Naive thymus-derived CD8-positive, alpha-beta T cell (primary cell): ENCODE data around the gene TAF8. TPM values are rescaled to one million over a fixed set of nuclear protein-coding genes. Genes with fewer than 3 reads are reported as not detected.
A peak's percentile ranks its signal among the peaks of the same experiment; 100 is the strongest.

Source experiments
- ATAC-seq, 2 donors: fragments of 150-1000 bp; cut with Tn5 transposase in 1 of 2; sonication (Bioruptor Pico), chemical (Tn5 transposase) in 1 of 2; 1 replicate in 1 of 2; 2 replicates in 1 of 2; pipeline ENCODE4 v1.10.0; 2021; ENCODE audit warnings: mild to moderate bottlenecking in 2 of 2, moderate library complexity in 2 of 2
- POLR2A ChIA-PET: fragments of 350-600 bp; sonication (Branson Sonifier 250); formaldehyde crosslinking; loops from one replicate; lab custom pipeline; 2021; ENCODE audit warnings: antibody characterized with exemption; lab: Charles Lee
- DNase-seq, 10 donors: peaks; one replicate each; pipeline versions ENCODE4 v3.0.0 to v3.0.0-alpha.2; 2020 to 2022
- H3K27ac Mint-ChIP-seq, 10 donors: one replicate each; pipeline ENCODE4 v1.8.0; 2020 to 2022; ENCODE audit warnings: mild to moderate bottlenecking in 10 of 10, mixed read lengths in 10 of 10, moderate library complexity in 4 of 10, inconsistent platforms in 1 of 10
- H3K27me3 Mint-ChIP-seq, 5 donors: one replicate each; pipeline ENCODE4 v1.8.0; 2021 to 2022; ENCODE audit warnings: mixed read lengths in 5 of 5
- H3K36me3 Mint-ChIP-seq, 3 donors: one replicate each; pipeline ENCODE4 v1.8.0; 2020 to 2022; ENCODE audit warnings: mixed read lengths in 3 of 3, mild to moderate bottlenecking in 2 of 3, inconsistent platforms in 1 of 3
- H3K4me1 Mint-ChIP-seq, 4 donors: one replicate each; pipeline ENCODE4 v1.8.0; 2021 to 2022; ENCODE audit warnings: mixed read lengths in 4 of 4
- H3K4me3 Mint-ChIP-seq, 10 donors: one replicate each; pipeline ENCODE4 v1.8.0; 2020 to 2022; ENCODE audit warnings: mild to moderate bottlenecking in 10 of 10, mixed read lengths in 10 of 10, moderate library complexity in 6 of 10, inconsistent platforms in 1 of 10
- H3K9me3 Mint-ChIP-seq, 9 donors: one replicate each; pipeline ENCODE4 v1.8.0; 2020 to 2022; ENCODE audit warnings: mixed read lengths in 9 of 9, mild to moderate bottlenecking in 3 of 9, inconsistent platforms in 1 of 9, moderate library complexity in 1 of 9
- polyA plus RNA-seq, 3 donors: library from polyadenylated mRNA; unstranded; fragments of 300-500 nt; fragmentation: Illumina TruSeq; gene quantifications; one replicate each; pipeline ENCODE4 v1.2.3, GENCODE V29; 2021
- total RNA-seq, 8 experiments: library from RNA in 2 of 8; stranded (reverse) in 2 of 8; gene quantifications; one replicate each; pipeline ENCODE4 v1.2.3 and lab custom pipeline; 2021 to 2026

Gene TAF8
- total and polyA plus RNA-seq, 5 experiments from 2014 or later, result 24.4 to 73.8 (median 36.8) TPM

GRCh38 chr6:42120895-42121865, 70.9 kb downstream of the TAF8 start:
- Mint-ChIP-seq H3K9me3 (no peaks in the 10 kb centered on the region), H3K27ac (peak overlapping the region in 1 of 10 donors; percentile 15), H3K4me1 (peaks cover 0 to 3% (median 0%) of the 10 kb centered on the region in 4 donors), H3K27me3 (peaks cover 5 to 9% (median 8%) of the 10 kb centered on the region in 5 donors), H3K4me3 (no peak overlapping the region), H3K36me3 (no peaks in the 10 kb centered on the region)
- no peak for DNase-seq
- no peak for ATAC-seq
- POLR2A ChIA-PET, result no interaction called here

- ATAC-seq, result no peak
- DNase-seq, result no peak
- Mint-ChIP-seq H3K27me3 (no peaks in the 10 kb centered on the region), H3K27ac (peak overlapping the region in 1 of 10 donors; percentile 92), H3K4me3 (no peak overlapping the region), H3K36me3 (no peaks in the 10 kb centered on the region), H3K4me1 (peaks cover 0 to 2% (median 0%) of the 10 kb centered on the region in 4 donors), H3K9me3 (no peaks in the 10 kb centered on the region)
- POLR2A ChIA-PET, result no interaction called here
Observed at GRCh38 chr6:42123379-42124103, 73.2 kb downstream of the TAF8 start.

- H3K4me3 Mint-ChIP-seq, result no peak overlapping the region
- POLR2A ChIA-PET, result no interaction called here
- H3K36me3 Mint-ChIP-seq, result no peaks in the 10 kb centered on the region
Observed at GRCh38 chr6:42124223-42124836, 74.0 kb downstream of the TAF8 start.

GRCh38 chr6:42125231-42125630, 74.9 kb downstream of the TAF8 start:
- H3K9me3 Mint-ChIP-seq, result no peaks in the 10 kb centered on the region
- POLR2A ChIA-PET, result no interaction called here

More at GRCh38 chr6:42124223-42124836, 74.0 kb downstream of the TAF8 start:
- Mint-ChIP-seq H3K27me3 (no peaks in the 10 kb centered on the region), H3K27ac (no peak overlapping the region), H3K9me3 (no peaks in the 10 kb centered on the region), H3K4me1 (peaks cover 0 to 2% (median 0%) of the 10 kb centered on the region in 4 donors)
- DNase-seq, result no peak
- no peak for ATAC-seq

GRCh38 chr6:42125663-42126062, 75.3 kb downstream of the TAF8 start:
- H3K4me3 Mint-ChIP-seq, result no peak overlapping the region
- POLR2A ChIA-PET, result no interaction called here
- H3K27ac Mint-ChIP-seq, result no peak overlapping the region
- peaks cover 0 to 2% (median 0%) of the 10 kb centered on the region in 4 donors for H3K4me1 Mint-ChIP-seq
- no peak for DNase-seq
- H3K9me3 Mint-ChIP-seq, result no peaks in the 10 kb centered on the region
- ATAC-seq, result no peak
- no peaks in the 10 kb centered on the region for H3K36me3 Mint-ChIP-seq
- H3K27me3 Mint-ChIP-seq, result no peaks in the 10 kb centered on the region

More at GRCh38 chr6:42125231-42125630, 74.9 kb downstream of the TAF8 start:
- Mint-ChIP-seq H3K4me3 (no peak overlapping the region), H3K36me3 (no peaks in the 10 kb centered on the region), H3K27me3 (no peaks in the 10 kb centered on the region), H3K27ac (no peak overlapping the region), H3K4me1 (peaks cover 0 to 2% (median 0%) of the 10 kb centered on the region in 4 donors)
- no peak for DNase-seq
- no peak for ATAC-seq

GRCh38 chr6:42128460-42129359, 78.4 kb downstream of the TAF8 start:
- Mint-ChIP-seq H3K36me3 (no peaks in the 10 kb centered on the region), H3K4me3 (no peak overlapping the region), H3K27ac (no peak overlapping the region), H3K4me1 (peaks cover 0 to 2% (median 0%) of the 10 kb centered on the region in 4 donors), H3K27me3 (peaks cover 0 to 3% (median 0%) of the 10 kb centered on the region in 5 donors), H3K9me3 (no peaks in the 10 kb centered on the region)
- ATAC-seq (no peak), DNase-seq (no peak)
- POLR2A ChIA-PET, result no interaction called here

- H3K27ac Mint-ChIP-seq, result no peak overlapping the region
- H3K9me3 Mint-ChIP-seq, result no peaks in the 10 kb centered on the region
- H3K4me3 Mint-ChIP-seq, result no peak overlapping the region
- no peaks in the 10 kb centered on the region for H3K36me3 Mint-ChIP-seq
- peaks cover 0 to 3% (median 0%) of the 10 kb centered on the region in 5 donors for H3K27me3 Mint-ChIP-seq
- no peak for ATAC-seq
- DNase-seq, result no peak
- H3K4me1 Mint-ChIP-seq, result peaks cover 0 to 2% (median 0%) of the 10 kb centered on the region in 4 donors
- POLR2A ChIA-PET, result no interaction called here
Observed at GRCh38 chr6:42129360-42129676, 79.0 kb downstream of the TAF8 start.

- no peaks in the 10 kb centered on the region for H3K36me3 Mint-ChIP-seq
- POLR2A ChIA-PET, result no interaction called here
- ATAC-seq, result no peak
- H3K9me3 Mint-ChIP-seq, result no peaks in the 10 kb centered on the region
- H3K4me1 Mint-ChIP-seq, result peaks cover 2 to 4% (median 3%) of the 10 kb centered on the region in 4 donors
- peak overlapping the region in 1 of 10 donors; percentile 84 for H3K27ac Mint-ChIP-seq
- no peak for DNase-seq
- H3K27me3 Mint-ChIP-seq, result peaks cover 0 to 3% (median 0%) of the 10 kb centered on the region in 5 donors
- H3K4me3 Mint-ChIP-seq, result no peak overlapping the region
Observed at GRCh38 chr6:42131531-42131930, 81.2 kb downstream of the TAF8 start.

- H3K4me3 Mint-ChIP-seq, result no peak overlapping the region
- H3K9me3 Mint-ChIP-seq, result no peaks in the 10 kb centered on the region
- DNase-seq (no peak), ATAC-seq (no peak)
- H3K27me3 Mint-ChIP-seq, result peaks cover 0 to 3% (median 0%) of the 10 kb centered on the region in 5 donors
- no peaks in the 10 kb centered on the region for H3K36me3 Mint-ChIP-seq
- peaks cover 4 to 10% (median 8%) of the 10 kb centered on the region in 4 donors for H3K4me1 Mint-ChIP-seq
- POLR2A ChIA-PET, result no interaction called here
- no peak overlapping the region for H3K27ac Mint-ChIP-seq
Observed at GRCh38 chr6:42133926-42134325, 83.6 kb downstream of the TAF8 start.

GRCh38 chr6:42135161-42135560, 84.8 kb downstream of the TAF8 start:
- POLR2A ChIA-PET, result interaction anchor here (0.7 kb wide), 1 partner anchor 349 kb away, joined by 4 read pairs; no protein-coding TSS in a partner anchor
- DNase-seq, result no peak
- no peak overlapping the region for H3K4me3 Mint-ChIP-seq
- peaks cover 0 to 3% (median 0%) of the 10 kb centered on the region in 5 donors for H3K27me3 Mint-ChIP-seq
- ATAC-seq, result no peak
- H3K27ac Mint-ChIP-seq, result no peak overlapping the region
- H3K9me3 Mint-ChIP-seq, result no peaks in the 10 kb centered on the region
- H3K4me1 Mint-ChIP-seq, result peaks cover 4 to 11% (median 10%) of the 10 kb centered on the region in 4 donors
- H3K36me3 Mint-ChIP-seq, result no peaks in the 10 kb centered on the region

GRCh38 chr6:42135722-42136121, 85.4 kb downstream of the TAF8 start:
- Mint-ChIP-seq H3K4me1 (peaks cover 4 to 16% (median 10%) of the 10 kb centered on the region in 4 donors), H3K36me3 (no peaks in the 10 kb centered on the region), H3K27me3 (peaks cover 0 to 3% (median 2%) of the 10 kb centered on the region in 5 donors), H3K4me3 (no peak overlapping the region), H3K9me3 (no peaks in the 10 kb centered on the region), H3K27ac (no peak overlapping the region)
- DNase-seq (no peak), ATAC-seq (no peak)
- POLR2A ChIA-PET, result no interaction called here
